ENCODE measurements around the gene ADCY1.

The ADCY1 gene

GRCh38 chr7:45570797-45571196 lies 3.4 kb upstream of the ADCY1 start:
- no peak for TF ChIP-seq CTCF (IDR thresholded peaks at IDR 0.05; ENCODE audit: low read length, missing control alignments)
- no peak overlapping the region for H3K4me3 ChIP-seq (replicated peaks; ENCODE audit: low read depth, low read length)
- DNase-seq (ENCODE audit: low read depth), result no peak

GRCh38 chr7:45573204-45573603 lies 964 bp upstream of the ADCY1 start:
- no peak overlapping the region for H3K4me3 ChIP-seq (replicated peaks; ENCODE audit: low read depth, low read length)
- no peak for TF ChIP-seq CTCF (IDR thresholded peaks at IDR 0.05; ENCODE audit: low read length, missing control alignments)
- no peak for DNase-seq (ENCODE audit: low read depth)

GRCh38 chr7:45574416-45574668 lies 174 bp downstream of the ADCY1 start:
- TF ChIP-seq CTCF (IDR thresholded peaks at IDR 0.05; ENCODE audit: low read length, missing control alignments), result no peak
- no peak overlapping the region for H3K4me3 ChIP-seq (replicated peaks; ENCODE audit: low read depth, low read length)
- no peak for DNase-seq (ENCODE audit: low read depth)

GRCh38 chr7:45574669-45575500 lies 717 bp downstream of the ADCY1 start:
- no peak for TF ChIP-seq CTCF (IDR thresholded peaks at IDR 0.05; ENCODE audit: low read length, missing control alignments)
- DNase-seq (ENCODE audit: low read depth), result peak; percentile 42
- peak overlapping the region; percentile 27 for H3K4me3 ChIP-seq (replicated peaks; ENCODE audit: low read depth, low read length)

GRCh38 chr7:45575501-45576248 lies 1.5 kb downstream of the ADCY1 start:
- H3K4me3 ChIP-seq (replicated peaks; ENCODE audit: low read depth, low read length), result no peak overlapping the region
- no peak for DNase-seq (ENCODE audit: low read depth)
- no peak for TF ChIP-seq CTCF (IDR thresholded peaks at IDR 0.05; ENCODE audit: low read length, missing control alignments)

GRCh38 chr7:45576249-45576929 lies 2.2 kb downstream of the ADCY1 start:
- no peak for DNase-seq (ENCODE audit: low read depth)
- no peak overlapping the region for H3K4me3 ChIP-seq (replicated peaks; ENCODE audit: low read depth, low read length)
- no peak for TF ChIP-seq CTCF (IDR thresholded peaks at IDR 0.05; ENCODE audit: low read length, missing control alignments)

Measured in fibroblast of pulmonary artery (primary cell).